HCT116 (cell line): Measurements from ENCODE around the gene RBKS.

Source experiments
- EZH2 ChIP-seq: fragments of 200-600 bp; sonication (generic); IDR thresholded peaks from 2 replicates; pipeline ENCODE4 v1.6.1; 2017; ENCODE audit warnings: antibody characterized with exemption, mixed run types
- JUND ChIP-seq: IDR thresholded peaks from 2 replicates; pipeline ENCODE4 v1.6.1; 2012
- POLR2A ChIP-seq: IDR thresholded peaks from 2 replicates; pipeline ENCODE4 v1.7.0; 2011; ENCODE audit warnings: borderline replicate concordance; ENCODE audit not compliant: insufficient read depth, insufficient read length; ENCODE audit errors: extremely low read depth
- POLR2AphosphoS5 ChIP-seq: IDR thresholded peaks from 2 replicates; pipeline ENCODE4 v1.6.1; 2011; ENCODE audit warnings: mild to moderate bottlenecking, low read depth, low read length, moderate library complexity
- RAD21 ChIP-seq: IDR thresholded peaks from 2 replicates; pipeline ENCODE4 v1.6.1; 2012; ENCODE audit warnings: low read depth, mild to moderate bottlenecking
- SIN3A ChIP-seq: IDR thresholded peaks from 2 replicates; pipeline ENCODE4 v1.6.1; 2012; ENCODE audit warnings: low read depth
- SRF ChIP-seq: IDR thresholded peaks from 2 replicates; pipeline ENCODE4 v1.6.1; 2012; ENCODE audit warnings: low read depth
- ZFX ChIP-seq: fragments of 450-650 bp; IDR thresholded peaks from 2 replicates; pipeline ENCODE4 v1.6.1; 2017
- ZNF274 ChIP-seq: fragments of 200-500 bp; sonication (Bioruptor generic); IDR thresholded peaks from 2 replicates; pipeline ENCODE4 v1.6.1; 2014; ENCODE audit warnings: mild to moderate bottlenecking, low read depth, low read length, inconsistent platforms
- TF ChIP-seq, protein P1 (sequence below), 3 experiments: fragments of 200-600 bp in 1 of 3; sonication (generic) in 1 of 3; IDR thresholded peaks in 2 of 3; conservative IDR thresholded peaks in 1 of 3; 2 replicates each; pipeline ENCODE4 v1.5.1; 2012 to 2017; ENCODE audit warnings: low read depth in 2 of 3, low read length in 2 of 3, antibody characterized with exemption in 1 of 3, borderline replicate concordance in 1 of 3, control low read depth in 1 of 3, mild to moderate bottlenecking in 1 of 3, mixed read lengths in 1 of 3, mixed run types in 1 of 3, moderate library complexity in 1 of 3; ENCODE audit not compliant: insufficient read depth in 1 of 3

DNA sequence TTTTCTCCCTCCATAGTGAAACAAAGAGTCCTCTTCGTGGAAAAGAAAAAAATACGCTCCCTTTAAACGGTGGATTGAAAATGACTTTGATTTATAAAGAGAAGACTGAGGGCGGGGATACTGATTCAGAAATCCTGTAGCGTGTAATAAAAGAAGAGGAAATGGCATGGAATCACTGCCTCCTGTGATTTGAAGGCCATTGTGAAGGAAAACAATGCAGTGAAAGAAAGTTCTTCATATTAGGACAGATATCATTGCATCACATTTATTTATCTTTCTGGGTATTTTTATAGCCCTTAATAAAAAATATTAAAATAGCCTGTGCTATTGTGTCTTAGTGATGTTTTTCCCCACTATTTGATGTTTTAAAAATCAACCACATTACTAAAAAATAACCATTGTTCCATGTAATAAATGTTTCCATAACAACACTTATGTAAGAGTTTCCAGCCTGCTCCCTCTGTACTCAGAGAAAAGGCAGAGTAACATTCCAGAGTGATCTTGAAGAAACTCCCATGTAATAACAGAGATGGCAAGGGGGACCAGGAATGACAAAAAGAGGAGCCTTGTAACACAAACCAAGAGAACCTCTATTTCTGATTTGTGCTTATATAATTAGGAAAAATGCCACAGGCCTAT is 110.7 kb downstream of the RBKS start:
- no peak for TF ChIP-seq EZH2
- TF ChIP-seq SRF = no peak
- TF ChIP-seq, protein P1, sequence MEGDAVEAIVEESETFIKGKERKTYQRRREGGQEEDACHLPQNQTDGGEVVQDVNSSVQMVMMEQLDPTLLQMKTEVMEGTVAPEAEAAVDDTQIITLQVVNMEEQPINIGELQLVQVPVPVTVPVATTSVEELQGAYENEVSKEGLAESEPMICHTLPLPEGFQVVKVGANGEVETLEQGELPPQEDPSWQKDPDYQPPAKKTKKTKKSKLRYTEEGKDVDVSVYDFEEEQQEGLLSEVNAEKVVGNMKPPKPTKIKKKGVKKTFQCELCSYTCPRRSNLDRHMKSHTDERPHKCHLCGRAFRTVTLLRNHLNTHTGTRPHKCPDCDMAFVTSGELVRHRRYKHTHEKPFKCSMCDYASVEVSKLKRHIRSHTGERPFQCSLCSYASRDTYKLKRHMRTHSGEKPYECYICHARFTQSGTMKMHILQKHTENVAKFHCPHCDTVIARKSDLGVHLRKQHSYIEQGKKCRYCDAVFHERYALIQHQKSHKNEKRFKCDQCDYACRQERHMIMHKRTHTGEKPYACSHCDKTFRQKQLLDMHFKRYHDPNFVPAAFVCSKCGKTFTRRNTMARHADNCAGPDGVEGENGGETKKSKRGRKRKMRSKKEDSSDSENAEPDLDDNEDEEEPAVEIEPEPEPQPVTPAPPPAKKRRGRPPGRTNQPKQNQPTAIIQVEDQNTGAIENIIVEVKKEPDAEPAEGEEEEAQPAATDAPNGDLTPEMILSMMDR (IDR thresholded peaks at IDR 0.05 in 2 of 3, conservative IDR thresholded peaks at IDR 0.05 in 1 of 3; ENCODE audit: borderline replicate concordance in 1 of 3, insufficient read depth in 1 of 3, low read depth in 2 of 3, low read length in 2 of 3) = no peak
- TF ChIP-seq RAD21 = no peak
- no peak for TF ChIP-seq ZNF274
- TF ChIP-seq ZFX = no peak
- no peak for TF ChIP-seq SIN3A
- TF ChIP-seq POLR2A = no peak
- TF ChIP-seq JUND = no peak
- TF ChIP-seq POLR2AphosphoS5 = no peak
